ENCODE measurements around the gene HEYL. TPM values are rescaled to one million over a fixed set of nuclear protein-coding genes. Genes with fewer than 3 reads are reported as not detected.

Gene HEYL
- total and polyA plus RNA-seq, 9 of the 15 experiments (the other 6 are each of a cell fraction or from before 2014, with no cell fraction given) = 0.13 to 0.89 (median 0.25) TPM

DNA sequence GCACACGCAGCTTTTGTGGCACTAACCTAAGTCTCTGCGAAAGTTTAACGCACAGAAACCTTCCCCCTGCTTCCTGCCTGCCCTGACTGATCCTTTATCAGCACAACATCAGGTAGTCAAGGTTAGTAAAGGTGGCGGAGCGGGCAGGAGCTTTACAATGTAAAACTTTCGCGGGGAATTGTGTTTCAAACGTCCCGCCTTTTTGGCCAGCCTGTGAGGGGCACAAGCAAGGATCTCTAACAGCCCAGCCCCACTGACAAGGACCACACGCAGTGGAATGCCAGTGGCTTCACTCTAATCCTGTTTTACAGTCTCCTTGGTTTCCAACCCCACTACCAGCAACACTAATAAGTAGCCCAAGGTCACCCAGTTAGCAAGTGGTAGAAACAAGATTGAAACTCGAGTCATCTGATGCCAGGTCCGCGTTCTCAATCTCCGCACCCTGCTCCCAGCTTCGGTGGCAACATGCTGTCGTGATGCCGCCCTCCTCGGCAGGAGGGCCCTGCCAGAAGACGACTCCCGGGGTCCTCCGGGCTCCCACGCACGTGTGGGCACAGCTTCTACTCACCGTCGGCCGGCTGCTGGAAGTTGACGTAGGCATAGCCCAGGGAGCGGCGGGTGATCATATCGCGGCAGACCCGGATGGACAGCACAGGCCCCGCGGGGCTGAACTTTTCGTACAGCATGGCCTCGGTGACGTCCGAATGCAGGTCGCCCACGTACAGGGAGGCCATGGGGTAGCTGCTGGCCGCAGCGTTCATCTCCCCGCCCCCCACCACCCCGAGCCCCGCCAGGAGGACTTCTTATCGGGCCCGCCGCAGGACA is 64.0 kb downstream of the HEYL start (continued):
- TF ChIP-seq, protein P1, sequence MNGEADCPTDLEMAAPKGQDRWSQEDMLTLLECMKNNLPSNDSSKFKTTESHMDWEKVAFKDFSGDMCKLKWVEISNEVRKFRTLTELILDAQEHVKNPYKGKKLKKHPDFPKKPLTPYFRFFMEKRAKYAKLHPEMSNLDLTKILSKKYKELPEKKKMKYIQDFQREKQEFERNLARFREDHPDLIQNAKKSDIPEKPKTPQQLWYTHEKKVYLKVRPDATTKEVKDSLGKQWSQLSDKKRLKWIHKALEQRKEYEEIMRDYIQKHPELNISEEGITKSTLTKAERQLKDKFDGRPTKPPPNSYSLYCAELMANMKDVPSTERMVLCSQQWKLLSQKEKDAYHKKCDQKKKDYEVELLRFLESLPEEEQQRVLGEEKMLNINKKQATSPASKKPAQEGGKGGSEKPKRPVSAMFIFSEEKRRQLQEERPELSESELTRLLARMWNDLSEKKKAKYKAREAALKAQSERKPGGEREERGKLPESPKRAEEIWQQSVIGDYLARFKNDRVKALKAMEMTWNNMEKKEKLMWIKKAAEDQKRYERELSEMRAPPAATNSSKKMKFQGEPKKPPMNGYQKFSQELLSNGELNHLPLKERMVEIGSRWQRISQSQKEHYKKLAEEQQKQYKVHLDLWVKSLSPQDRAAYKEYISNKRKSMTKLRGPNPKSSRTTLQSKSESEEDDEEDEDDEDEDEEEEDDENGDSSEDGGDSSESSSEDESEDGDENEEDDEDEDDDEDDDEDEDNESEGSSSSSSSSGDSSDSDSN (IDR thresholded peaks at IDR 0.05; ENCODE audit: borderline replicate concordance in 1 of 2, low read depth in 2 of 2, low read length in 2 of 2) = peak in 1 of 2 experiments; percentile 88; a peak in 3 of 4 replicates
- TF ChIP-seq ZNF324 (CRISPR knock-in tag; IDR thresholded peaks at IDR 0.05) = no peak
- TF ChIP-seq, protein P2, sequence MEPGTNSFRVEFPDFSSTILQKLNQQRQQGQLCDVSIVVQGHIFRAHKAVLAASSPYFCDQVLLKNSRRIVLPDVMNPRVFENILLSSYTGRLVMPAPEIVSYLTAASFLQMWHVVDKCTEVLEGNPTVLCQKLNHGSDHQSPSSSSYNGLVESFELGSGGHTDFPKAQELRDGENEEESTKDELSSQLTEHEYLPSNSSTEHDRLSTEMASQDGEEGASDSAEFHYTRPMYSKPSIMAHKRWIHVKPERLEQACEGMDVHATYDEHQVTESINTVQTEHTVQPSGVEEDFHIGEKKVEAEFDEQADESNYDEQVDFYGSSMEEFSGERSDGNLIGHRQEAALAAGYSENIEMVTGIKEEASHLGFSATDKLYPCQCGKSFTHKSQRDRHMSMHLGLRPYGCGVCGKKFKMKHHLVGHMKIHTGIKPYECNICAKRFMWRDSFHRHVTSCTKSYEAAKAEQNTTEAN (CRISPR knock-in tag; IDR thresholded peaks at IDR 0.05) = no peak
- TF ChIP-seq ZNF217 (CRISPR knock-in tag; IDR thresholded peaks at IDR 0.05) = no peak
- TF ChIP-seq ZFP30 (CRISPR knock-in tag; IDR thresholded peaks at IDR 0.05; ENCODE audit: borderline replicate concordance) = no peak
- peak; percentile 39; the same call in 1 of the 2 replicates for TF ChIP-seq SIN3B (IDR thresholded peaks at IDR 0.05; ENCODE audit: low read depth)
- TF ChIP-seq, protein P3, sequence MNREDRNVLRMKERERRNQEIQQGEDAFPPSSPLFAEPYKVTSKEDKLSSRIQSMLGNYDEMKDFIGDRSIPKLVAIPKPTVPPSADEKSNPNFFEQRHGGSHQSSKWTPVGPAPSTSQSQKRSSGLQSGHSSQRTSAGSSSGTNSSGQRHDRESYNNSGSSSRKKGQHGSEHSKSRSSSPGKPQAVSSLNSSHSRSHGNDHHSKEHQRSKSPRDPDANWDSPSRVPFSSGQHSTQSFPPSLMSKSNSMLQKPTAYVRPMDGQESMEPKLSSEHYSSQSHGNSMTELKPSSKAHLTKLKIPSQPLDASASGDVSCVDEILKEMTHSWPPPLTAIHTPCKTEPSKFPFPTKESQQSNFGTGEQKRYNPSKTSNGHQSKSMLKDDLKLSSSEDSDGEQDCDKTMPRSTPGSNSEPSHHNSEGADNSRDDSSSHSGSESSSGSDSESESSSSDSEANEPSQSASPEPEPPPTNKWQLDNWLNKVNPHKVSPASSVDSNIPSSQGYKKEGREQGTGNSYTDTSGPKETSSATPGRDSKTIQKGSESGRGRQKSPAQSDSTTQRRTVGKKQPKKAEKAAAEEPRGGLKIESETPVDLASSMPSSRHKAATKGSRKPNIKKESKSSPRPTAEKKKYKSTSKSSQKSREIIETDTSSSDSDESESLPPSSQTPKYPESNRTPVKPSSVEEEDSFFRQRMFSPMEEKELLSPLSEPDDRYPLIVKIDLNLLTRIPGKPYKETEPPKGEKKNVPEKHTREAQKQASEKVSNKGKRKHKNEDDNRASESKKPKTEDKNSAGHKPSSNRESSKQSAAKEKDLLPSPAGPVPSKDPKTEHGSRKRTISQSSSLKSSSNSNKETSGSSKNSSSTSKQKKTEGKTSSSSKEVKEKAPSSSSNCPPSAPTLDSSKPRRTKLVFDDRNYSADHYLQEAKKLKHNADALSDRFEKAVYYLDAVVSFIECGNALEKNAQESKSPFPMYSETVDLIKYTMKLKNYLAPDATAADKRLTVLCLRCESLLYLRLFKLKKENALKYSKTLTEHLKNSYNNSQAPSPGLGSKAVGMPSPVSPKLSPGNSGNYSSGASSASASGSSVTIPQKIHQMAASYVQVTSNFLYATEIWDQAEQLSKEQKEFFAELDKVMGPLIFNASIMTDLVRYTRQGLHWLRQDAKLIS (CRISPR knock-in tag; IDR thresholded peaks at IDR 0.05) = 0 out of 2 replicates have a peak, but pooled peaks have one; percentile 92
- TF ChIP-seq, protein P4, sequence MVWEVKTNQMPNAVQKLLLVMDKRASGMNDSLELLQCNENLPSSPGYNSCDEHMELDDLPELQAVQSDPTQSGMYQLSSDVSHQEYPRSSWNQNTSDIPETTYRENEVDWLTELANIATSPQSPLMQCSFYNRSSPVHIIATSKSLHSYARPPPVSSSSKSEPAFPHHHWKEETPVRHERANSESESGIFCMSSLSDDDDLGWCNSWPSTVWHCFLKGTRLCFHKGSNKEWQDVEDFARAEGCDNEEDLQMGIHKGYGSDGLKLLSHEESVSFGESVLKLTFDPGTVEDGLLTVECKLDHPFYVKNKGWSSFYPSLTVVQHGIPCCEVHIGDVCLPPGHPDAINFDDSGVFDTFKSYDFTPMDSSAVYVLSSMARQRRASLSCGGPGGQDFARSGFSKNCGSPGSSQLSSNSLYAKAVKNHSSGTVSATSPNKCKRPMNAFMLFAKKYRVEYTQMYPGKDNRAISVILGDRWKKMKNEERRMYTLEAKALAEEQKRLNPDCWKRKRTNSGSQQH (CRISPR knock-in tag; IDR thresholded peaks at IDR 0.05) = no peak
- no peak for TF ChIP-seq BCL6 (CRISPR knock-in tag; IDR thresholded peaks at IDR 0.05)
- TF ChIP-seq EGR1 (conservative IDR thresholded peaks at IDR 0.05) = peak; percentile 87
- TF ChIP-seq ELF2 (CRISPR knock-in tag; IDR thresholded peaks at IDR 0.05) = no peak
- TF ChIP-seq FOXA3 (CRISPR knock-in tag; conservative IDR thresholded peaks at IDR 0.05 in 1 of 2, IDR thresholded peaks at IDR 0.05 in 1 of 2) = peak in 1 of 2 experiments; percentile 49; a peak in 1 of 4 replicates
- peak; percentile 56 for TF ChIP-seq SAP30 (IDR thresholded peaks at IDR 0.05; ENCODE audit: borderline replicate concordance, insufficient read depth, low read depth, low read length, poor library complexity, severe bottlenecking)
- TF ChIP-seq MEF2A (IDR thresholded peaks at IDR 0.05; ENCODE audit: control insufficient read depth, low read depth, low read length) = no peak
- no peak for TF ChIP-seq ZNF551 (CRISPR knock-in tag; IDR thresholded peaks at IDR 0.05)
- TF ChIP-seq FOS (IDR thresholded peaks at IDR 0.05; ENCODE audit: extremely low read depth, insufficient read length) = no peak

All from K562 (cell line).